Measurements from ENCODE around the gene ARSI.

The ARSI gene

DNA sequence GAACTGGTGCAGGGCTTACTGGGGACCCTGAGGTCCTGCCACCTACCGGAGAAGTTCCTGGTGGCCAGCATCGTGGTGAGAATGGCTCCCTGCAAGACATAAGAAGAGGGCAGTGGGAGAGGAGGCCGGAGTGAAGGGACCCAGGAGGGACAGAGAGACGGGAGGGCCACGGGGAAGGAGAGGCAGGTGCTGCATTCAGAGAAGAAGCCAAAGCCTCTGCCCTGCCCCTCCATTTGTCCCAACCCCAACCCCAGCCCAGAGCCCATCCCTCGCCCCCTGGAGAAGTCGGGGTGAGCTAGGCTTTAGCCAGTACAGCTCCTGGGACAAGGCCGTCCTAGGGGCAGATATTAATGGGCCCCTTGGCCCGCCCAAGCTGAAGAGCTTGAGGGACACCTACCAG lies 55.0 kb downstream of the ARSI start:
- TF ChIP-seq, protein P1, sequence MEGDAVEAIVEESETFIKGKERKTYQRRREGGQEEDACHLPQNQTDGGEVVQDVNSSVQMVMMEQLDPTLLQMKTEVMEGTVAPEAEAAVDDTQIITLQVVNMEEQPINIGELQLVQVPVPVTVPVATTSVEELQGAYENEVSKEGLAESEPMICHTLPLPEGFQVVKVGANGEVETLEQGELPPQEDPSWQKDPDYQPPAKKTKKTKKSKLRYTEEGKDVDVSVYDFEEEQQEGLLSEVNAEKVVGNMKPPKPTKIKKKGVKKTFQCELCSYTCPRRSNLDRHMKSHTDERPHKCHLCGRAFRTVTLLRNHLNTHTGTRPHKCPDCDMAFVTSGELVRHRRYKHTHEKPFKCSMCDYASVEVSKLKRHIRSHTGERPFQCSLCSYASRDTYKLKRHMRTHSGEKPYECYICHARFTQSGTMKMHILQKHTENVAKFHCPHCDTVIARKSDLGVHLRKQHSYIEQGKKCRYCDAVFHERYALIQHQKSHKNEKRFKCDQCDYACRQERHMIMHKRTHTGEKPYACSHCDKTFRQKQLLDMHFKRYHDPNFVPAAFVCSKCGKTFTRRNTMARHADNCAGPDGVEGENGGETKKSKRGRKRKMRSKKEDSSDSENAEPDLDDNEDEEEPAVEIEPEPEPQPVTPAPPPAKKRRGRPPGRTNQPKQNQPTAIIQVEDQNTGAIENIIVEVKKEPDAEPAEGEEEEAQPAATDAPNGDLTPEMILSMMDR (conservative IDR thresholded peaks at IDR 0.05; ENCODE audit: low read depth, low read length) = no peak
- Histone ChIP-seq H4K20me1 (ENCODE audit: insufficient read depth) (no peaks in the 10 kb centered on the region), H3K27ac (no peak overlapping the region), H3K4me3 (IDR thresholded peaks at IDR 0.05; ENCODE audit: insufficient read depth, low read depth, low read length) (no peak overlapping the region), H2AFZ (ENCODE audit: low read depth) (no peak overlapping the region), H3K27me3 (ENCODE audit: insufficient read depth, low read depth) (no peaks in the 10 kb centered on the region), H3K9ac (no peak overlapping the region), H3K36me3 (ENCODE audit: insufficient read depth) (no peaks in the 10 kb centered on the region), H3K79me2 (ENCODE audit: insufficient read depth, low read depth) (no peaks in the 10 kb centered on the region), H3K4me1 (ENCODE audit: low read depth, poor library complexity, severe bottlenecking) (no peaks in the 10 kb centered on the region), H3K4me2 (no peak overlapping the region)

DNA sequence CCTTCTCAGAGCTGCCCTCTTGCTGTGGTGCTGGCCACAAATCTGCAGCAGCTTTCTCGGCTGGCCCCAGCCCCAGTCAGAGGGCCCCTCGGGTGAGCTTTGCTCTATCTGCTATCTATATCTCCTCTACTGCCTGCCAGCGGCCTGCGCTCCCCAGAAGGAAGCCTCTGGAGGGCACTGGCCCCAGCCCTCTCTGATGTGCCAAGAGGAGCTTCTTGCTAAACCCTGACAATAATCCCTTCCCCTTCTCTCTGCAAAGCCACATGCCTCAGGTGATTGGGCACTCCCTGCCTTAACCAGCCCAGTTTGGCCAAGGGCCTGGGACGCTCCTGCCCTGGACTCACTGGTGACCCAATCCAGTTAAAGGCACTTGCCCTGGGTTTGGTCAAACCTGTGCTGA lies 55.9 kb downstream of the ARSI start:
- H4K20me1 ChIP-seq (ENCODE audit: insufficient read depth) = no peaks in the 10 kb centered on the region
- no peaks in the 10 kb centered on the region for H3K27me3 ChIP-seq (ENCODE audit: insufficient read depth, low read depth)
- no peak overlapping the region for H3K4me3 ChIP-seq (IDR thresholded peaks at IDR 0.05; ENCODE audit: insufficient read depth, low read depth, low read length)
- no peak overlapping the region for H3K27ac ChIP-seq
- H2AFZ ChIP-seq (ENCODE audit: low read depth) = no peak overlapping the region
- TF ChIP-seq, protein P1 (conservative IDR thresholded peaks at IDR 0.05; ENCODE audit: low read depth, low read length) = no peak
- no peaks in the 10 kb centered on the region for H3K4me1 ChIP-seq (ENCODE audit: low read depth, poor library complexity, severe bottlenecking)
- no peak overlapping the region for H3K9ac ChIP-seq
- H3K79me2 ChIP-seq (ENCODE audit: insufficient read depth, low read depth) = no peaks in the 10 kb centered on the region
- no peak overlapping the region for H3K4me2 ChIP-seq
- no peaks in the 10 kb centered on the region for H3K36me3 ChIP-seq (ENCODE audit: insufficient read depth)

DNA sequence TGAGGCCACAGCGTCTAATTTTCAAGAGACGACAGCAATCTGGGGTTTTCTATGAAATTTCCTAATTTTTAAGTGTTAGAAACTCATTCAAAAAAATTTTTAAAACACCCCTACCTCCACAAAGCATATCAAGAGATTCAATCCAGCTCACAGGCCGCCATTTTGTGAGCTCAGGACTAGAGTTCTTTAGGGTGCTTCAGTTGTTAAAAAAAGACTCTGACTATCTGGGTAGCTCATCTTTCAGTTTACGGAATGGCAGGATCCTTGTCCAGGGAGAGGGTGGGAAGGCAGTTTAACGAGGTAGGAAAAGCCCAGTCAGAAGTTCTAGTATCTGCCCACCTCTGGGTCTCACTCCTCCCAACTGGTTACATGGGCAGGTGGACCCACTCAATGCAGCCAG lies 56.3 kb downstream of the ARSI start:
- H3K36me3 ChIP-seq (ENCODE audit: insufficient read depth) = no peaks in the 10 kb centered on the region
- H3K4me2 ChIP-seq = no peak overlapping the region
- TF ChIP-seq, protein P1 (conservative IDR thresholded peaks at IDR 0.05; ENCODE audit: low read depth, low read length) = no peak
- H3K4me3 ChIP-seq (IDR thresholded peaks at IDR 0.05; ENCODE audit: insufficient read depth, low read depth, low read length) = no peak overlapping the region
- no peaks in the 10 kb centered on the region for H3K27me3 ChIP-seq (ENCODE audit: insufficient read depth, low read depth)
- H4K20me1 ChIP-seq (ENCODE audit: insufficient read depth) = no peaks in the 10 kb centered on the region
- H3K79me2 ChIP-seq (ENCODE audit: insufficient read depth, low read depth) = no peaks in the 10 kb centered on the region
- no peaks in the 10 kb centered on the region for H3K4me1 ChIP-seq (ENCODE audit: low read depth, poor library complexity, severe bottlenecking)
- no peak overlapping the region for H3K9ac ChIP-seq
- H2AFZ ChIP-seq (ENCODE audit: low read depth) = no peak overlapping the region
- no peak overlapping the region for H3K27ac ChIP-seq

All from KMS-11 (cell line).